Right atrium auricular region (tissue), 2 donors: ENCODE data around the gene SHISAL1. TPM values are rescaled to one million over a fixed set of nuclear protein-coding genes. Genes with fewer than 3 reads are reported as not detected.

Source experiments
- DNase-seq: peaks from one replicate; pipeline ENCODE4 v3.0.0-alpha.2; 2019; ENCODE audit warnings: low spot score
- H3K27ac ChIP-seq, 2 donors: fragments of 200-600 bp; sonication (generic); 1 replicate in 1 of 2; 2 replicates in 1 of 2; pipeline ENCODE4 v1.5.1; 2016 to 2019
- H3K27me3 ChIP-seq, 2 donors: fragments of 200-600 bp; sonication (generic); one replicate each; pipeline versions ENCODE4 v1.5.1 to v1.6.0; 2017 to 2019
- H3K36me3 ChIP-seq: fragments of 200-600 bp; sonication (generic); one replicate; pipeline ENCODE4 v1.5.1; 2016
- H3K4me1 ChIP-seq, 2 donors: fragments of 200-600 bp; sonication (generic); one replicate each; pipeline versions ENCODE4 v1.5.1 to v1.6.0; 2017 to 2019
- H3K4me3 ChIP-seq, 2 donors: fragments of 200-600 bp; sonication (generic); 1 replicate in 1 of 2; 2 replicates in 1 of 2; pipeline ENCODE4 v1.5.1; 2017 to 2019; ENCODE audit warnings: mild to moderate bottlenecking in 1 of 2, moderate library complexity in 1 of 2
- H3K9me3 ChIP-seq, 2 donors: fragments of 200-600 bp; sonication (generic); one replicate each; pipeline ENCODE4 v1.5.1; 2019
- CTCF ChIP-seq, 2 donors: fragments of 200-600 bp; sonication (generic); IDR thresholded peaks; one replicate each; pipeline ENCODE4 v1.5.1; 2019; ENCODE audit warnings: antibody characterized with exemption in 2 of 2
- total RNA-seq, 2 donors: library from RNA; depleted of rRNA; stranded (reverse); fragments of >200 nt; gene quantifications; one replicate each; pipeline ENCODE4 v1.1.0, GENCODE V29; 2016

Gene SHISAL1
- total RNA-seq, 2 donors from 2014 or later = 0.26 to 2.0 TPM

- no peak overlapping the region for H3K4me3 ChIP-seq
- TF ChIP-seq CTCF (IDR thresholded peaks at IDR 0.05) = no peak
- no peaks in the 10 kb centered on the region for H3K36me3 ChIP-seq
- DNase-seq = no peak
- no peak overlapping the region for H3K27ac ChIP-seq
- peaks cover 0 to 20% of the 10 kb centered on the region in 2 donors for H3K9me3 ChIP-seq
- H3K27me3 ChIP-seq = no peaks in the 10 kb centered on the region
- H3K4me1 ChIP-seq = peaks cover 0 to 11% of the 10 kb centered on the region in 2 donors
These were observed 97.5 kb downstream of the SHISAL1 start for GRCh38 chr22:44215287-44215686.

- H3K27ac ChIP-seq = no peak overlapping the region
- no peaks in the 10 kb centered on the region for H3K27me3 ChIP-seq
- TF ChIP-seq CTCF (IDR thresholded peaks at IDR 0.05) = no peak
- peaks cover 0 to 25% of the 10 kb centered on the region in 2 donors for H3K9me3 ChIP-seq
- H3K36me3 ChIP-seq = no peaks in the 10 kb centered on the region
- peaks cover 0 to 11% of the 10 kb centered on the region in 2 donors for H3K4me1 ChIP-seq
- peak; percentile 7 for DNase-seq
- no peak overlapping the region for H3K4me3 ChIP-seq
These were observed 98.0 kb downstream of the SHISAL1 start for GRCh38 chr22:44214764-44215163.

GRCh38 chr22:44214187-44214586 is 98.6 kb downstream of the SHISAL1 start:
- Histone ChIP-seq H3K4me3 (no peak overlapping the region), H3K4me1 (peaks cover 0 to 11% of the 10 kb centered on the region in 2 donors), H3K9me3 (peaks cover 0 to 31% of the 10 kb centered on the region in 2 donors), H3K27ac (no peak overlapping the region), H3K27me3 (no peaks in the 10 kb centered on the region), H3K36me3 (no peaks in the 10 kb centered on the region)
- TF ChIP-seq CTCF (IDR thresholded peaks at IDR 0.05) = no peak
- DNase-seq = peak; percentile 36

- DNase-seq = peak; percentile 4
- H3K27me3 ChIP-seq = no peaks in the 10 kb centered on the region
These were observed 99.2 kb downstream of the SHISAL1 start for GRCh38 chr22:44213489-44214043.

GRCh38 chr22:44212936-44213335 is 99.8 kb downstream of the SHISAL1 start:
- DNase-seq = peak; percentile 40
- no peak overlapping the region for H3K4me3 ChIP-seq
- no peak overlapping the region for H3K27ac ChIP-seq
- no peaks in the 10 kb centered on the region for H3K27me3 ChIP-seq
- H3K9me3 ChIP-seq = peaks cover 0 to 38% of the 10 kb centered on the region in 2 donors
- H3K4me1 ChIP-seq = peaks cover 0 to 11% of the 10 kb centered on the region in 2 donors
- TF ChIP-seq CTCF (IDR thresholded peaks at IDR 0.05) = no peak
- no peaks in the 10 kb centered on the region for H3K36me3 ChIP-seq

More at GRCh38 chr22:44213489-44214043, 99.2 kb downstream of the SHISAL1 start:
- Histone ChIP-seq H3K36me3 (no peaks in the 10 kb centered on the region), H3K4me1 (peaks cover 0 to 11% of the 10 kb centered on the region in 2 donors), H3K9me3 (peaks cover 0 to 37% of the 10 kb centered on the region in 2 donors), H3K4me3 (no peak overlapping the region), H3K27ac (no peak overlapping the region)
- TF ChIP-seq CTCF (IDR thresholded peaks at IDR 0.05) = no peak
